ENCODE measurements around the gene TXLNG. TPM values are rescaled to one million over a fixed set of nuclear protein-coding genes. Genes with fewer than 3 reads are reported as not detected.

Gene TXLNG
- total RNA-seq, 3 donors from 2014 or later: 8.5 to 13.2 (median 8.9) TPM

DNA sequence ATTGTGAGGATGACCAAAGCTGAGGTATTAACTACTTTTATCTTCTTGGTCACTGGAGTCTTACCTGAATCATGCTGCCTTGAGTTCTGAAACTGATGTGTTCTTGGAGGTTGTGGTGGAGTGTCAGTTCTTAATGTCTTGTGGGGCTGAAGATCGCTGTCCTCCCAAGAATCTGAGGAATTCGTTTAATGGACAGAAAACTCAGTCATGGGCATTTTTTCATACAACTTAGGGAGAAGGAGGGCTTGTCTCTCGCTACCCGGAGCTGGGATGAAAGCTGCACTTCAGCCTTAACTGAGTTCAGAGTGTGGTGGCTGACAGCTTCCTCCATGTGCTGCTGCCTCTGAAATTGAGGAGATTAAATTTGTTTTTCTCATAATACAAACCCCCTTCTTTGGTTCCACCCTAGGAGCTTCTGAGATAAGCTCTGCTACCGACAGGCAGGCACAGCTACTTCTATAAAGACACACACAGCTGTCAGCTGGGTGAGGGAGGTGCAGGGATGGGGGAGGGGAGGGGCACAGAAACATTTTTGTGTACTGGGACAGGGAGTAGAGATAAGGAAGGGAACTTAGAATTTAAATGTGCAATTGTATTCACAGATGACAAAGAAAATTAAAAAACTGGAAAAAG lies 53.1 kb downstream of the TXLNG start:
- H3K36me3 ChIP-seq (ENCODE audit: low read depth): no peaks in the 10 kb centered on the region

DNA sequence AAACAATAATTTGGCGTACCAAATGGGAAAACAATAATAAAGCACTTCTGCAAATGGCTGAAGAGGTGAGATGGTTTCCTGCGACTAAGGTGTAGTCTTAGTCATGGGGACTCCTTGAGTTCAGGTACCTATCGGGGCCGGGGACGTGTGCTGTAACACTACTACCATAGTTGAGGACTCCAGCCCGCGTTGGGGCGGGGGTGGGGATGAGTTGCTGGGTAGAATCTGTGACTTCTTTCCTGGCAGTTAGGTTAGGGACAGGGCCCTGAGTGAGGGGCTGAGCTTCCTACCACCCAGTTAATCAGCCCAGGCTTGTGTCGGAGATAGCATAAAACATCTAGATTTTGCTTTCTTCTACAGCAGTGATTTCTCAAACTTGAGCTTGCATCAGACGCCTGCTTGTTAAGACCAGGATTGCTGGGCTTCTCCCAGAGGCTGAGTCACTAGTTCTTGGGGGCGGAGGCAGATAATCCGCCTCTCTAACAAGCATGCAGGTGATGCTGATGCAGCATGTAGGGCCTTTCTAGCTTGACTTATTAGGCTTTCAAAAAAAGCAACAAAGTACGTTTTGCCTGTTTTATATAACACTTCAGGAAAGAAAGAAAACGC lies 53.7 kb downstream of the TXLNG start:
- H3K9me3 ChIP-seq: no peaks in the 10 kb centered on the region
- no peaks in the 10 kb centered on the region for H3K36me3 ChIP-seq (ENCODE audit: low read depth)
- no peak for ATAC-seq
- DNase-seq: no peak
- intact Hi-C loops (cut with DNase I, micrococcal nuclease): no loop called here
- H3K4me3 ChIP-seq: no peak overlapping the region
- no peaks in the 10 kb centered on the region for H3K4me1 ChIP-seq (ENCODE audit: low read depth)
- TF ChIP-seq, protein P1, sequence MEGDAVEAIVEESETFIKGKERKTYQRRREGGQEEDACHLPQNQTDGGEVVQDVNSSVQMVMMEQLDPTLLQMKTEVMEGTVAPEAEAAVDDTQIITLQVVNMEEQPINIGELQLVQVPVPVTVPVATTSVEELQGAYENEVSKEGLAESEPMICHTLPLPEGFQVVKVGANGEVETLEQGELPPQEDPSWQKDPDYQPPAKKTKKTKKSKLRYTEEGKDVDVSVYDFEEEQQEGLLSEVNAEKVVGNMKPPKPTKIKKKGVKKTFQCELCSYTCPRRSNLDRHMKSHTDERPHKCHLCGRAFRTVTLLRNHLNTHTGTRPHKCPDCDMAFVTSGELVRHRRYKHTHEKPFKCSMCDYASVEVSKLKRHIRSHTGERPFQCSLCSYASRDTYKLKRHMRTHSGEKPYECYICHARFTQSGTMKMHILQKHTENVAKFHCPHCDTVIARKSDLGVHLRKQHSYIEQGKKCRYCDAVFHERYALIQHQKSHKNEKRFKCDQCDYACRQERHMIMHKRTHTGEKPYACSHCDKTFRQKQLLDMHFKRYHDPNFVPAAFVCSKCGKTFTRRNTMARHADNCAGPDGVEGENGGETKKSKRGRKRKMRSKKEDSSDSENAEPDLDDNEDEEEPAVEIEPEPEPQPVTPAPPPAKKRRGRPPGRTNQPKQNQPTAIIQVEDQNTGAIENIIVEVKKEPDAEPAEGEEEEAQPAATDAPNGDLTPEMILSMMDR (IDR thresholded peaks at IDR 0.05): no peak

More for the DNA sequence above, 53.1 kb downstream of the TXLNG start:
- ATAC-seq: no peak
- Histone ChIP-seq H3K4me1 (ENCODE audit: low read depth) (no peaks in the 10 kb centered on the region), H3K9me3 (no peaks in the 10 kb centered on the region), H3K4me3 (no peak overlapping the region)
- intact Hi-C loops (cut with DNase I, micrococcal nuclease): no loop called here
- DNase-seq: no peak
- TF ChIP-seq, protein P1 (IDR thresholded peaks at IDR 0.05): no peak

DNA sequence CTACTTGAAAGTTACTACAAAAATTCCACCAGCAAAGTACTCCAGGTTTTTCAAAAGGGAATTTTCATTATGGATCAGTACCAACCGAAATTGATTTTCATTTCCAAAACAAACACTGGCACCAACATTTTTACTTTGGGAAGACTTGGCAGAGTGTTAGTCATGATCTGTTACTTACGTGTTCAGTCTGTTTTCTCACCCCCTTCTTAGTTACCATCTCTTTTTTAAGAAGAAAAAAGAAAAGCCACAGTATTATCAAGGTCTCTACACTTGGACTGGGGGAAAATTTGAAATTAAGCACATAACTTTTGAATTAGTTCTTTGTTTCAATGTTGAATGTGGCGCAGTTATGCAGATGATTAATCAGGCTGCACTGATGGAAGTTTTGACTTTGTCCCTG lies 56.4 kb downstream of the TXLNG start:
- DNase-seq (no peak), ATAC-seq (no peak)
- TF ChIP-seq, protein P1 (IDR thresholded peaks at IDR 0.05): no peak
- intact Hi-C loops (cut with DNase I, micrococcal nuclease): no loop called here
- Histone ChIP-seq H3K36me3 (ENCODE audit: low read depth) (no peaks in the 10 kb centered on the region), H3K4me1 (ENCODE audit: low read depth) (no peaks in the 10 kb centered on the region), H3K4me3 (no peak overlapping the region), H3K9me3 (no peaks in the 10 kb centered on the region)

DNA sequence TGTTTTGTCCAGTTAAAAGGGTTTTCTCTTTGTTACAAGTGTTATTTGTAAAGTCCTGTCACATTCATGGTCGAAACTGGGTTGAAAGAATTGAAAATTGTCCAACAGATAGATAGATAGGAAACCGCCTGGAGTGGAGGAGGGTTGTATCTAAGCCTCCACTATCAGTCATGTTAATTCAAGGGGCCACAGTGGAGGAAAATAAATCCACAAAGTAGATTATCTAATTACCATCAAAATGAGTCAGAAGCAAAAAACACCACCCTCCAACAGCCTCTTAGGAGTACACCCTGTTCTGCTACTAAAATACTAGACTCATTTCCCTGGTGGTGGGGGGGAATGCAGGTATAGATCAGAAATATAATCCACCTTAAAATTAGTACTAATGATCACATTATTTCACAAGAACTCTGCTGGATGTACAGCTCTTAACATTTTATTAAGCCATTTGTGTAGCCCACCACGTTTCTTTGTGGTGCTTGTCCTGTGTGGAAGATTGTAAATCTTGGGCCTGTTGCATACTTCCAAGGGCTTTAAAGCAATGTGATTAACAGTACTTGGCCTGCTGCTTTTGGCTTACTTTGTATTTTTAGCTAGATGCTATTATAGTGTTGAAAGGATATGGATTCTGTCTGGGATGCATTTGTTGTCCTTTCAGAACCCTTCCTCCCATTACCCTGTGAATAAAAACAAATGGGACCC lies 57.1 kb downstream of the TXLNG start:
- Histone ChIP-seq H3K4me3 (no peak overlapping the region), H3K9me3 (no peaks in the 10 kb centered on the region), H3K4me1 (ENCODE audit: low read depth) (no peaks in the 10 kb centered on the region), H3K36me3 (ENCODE audit: low read depth) (no peaks in the 10 kb centered on the region)
- ATAC-seq: no peak
- intact Hi-C loops (cut with DNase I, micrococcal nuclease): no loop called here
- TF ChIP-seq, protein P1 (IDR thresholded peaks at IDR 0.05): no peak
- no peak for DNase-seq

DNA sequence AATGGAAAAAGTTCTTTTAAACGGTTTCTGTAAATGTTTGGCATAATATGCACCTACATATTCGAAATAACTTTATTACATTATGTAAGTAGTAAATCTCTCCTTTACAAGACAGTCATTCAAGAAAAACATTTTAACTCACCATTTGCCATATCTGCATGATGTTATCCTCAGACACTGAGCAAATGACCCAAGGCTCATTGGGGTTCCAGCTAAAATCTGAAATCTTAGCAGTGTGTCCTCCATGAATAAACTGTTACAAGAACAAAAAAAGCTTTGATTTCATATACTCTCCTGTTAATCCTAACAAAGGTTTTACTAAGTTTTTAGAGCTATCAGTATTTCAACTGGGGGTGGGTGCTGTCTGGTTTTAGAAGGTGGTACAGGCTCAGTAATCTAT lies 59.4 kb downstream of the TXLNG start:
- H3K36me3 ChIP-seq (ENCODE audit: low read depth): no peaks in the 10 kb centered on the region

More for the DNA sequence above, 59.4 kb downstream of the TXLNG start:
- ATAC-seq (no peak), DNase-seq (no peak)
- Histone ChIP-seq H3K9me3 (no peaks in the 10 kb centered on the region), H3K4me3 (no peak overlapping the region), H3K4me1 (ENCODE audit: low read depth) (no peaks in the 10 kb centered on the region)
- intact Hi-C loops (cut with DNase I, micrococcal nuclease): no loop called here
- TF ChIP-seq, protein P1 (IDR thresholded peaks at IDR 0.05): no peak

Data from mucosa of descending colon (tissue), 3 donors.